Skeletal muscle tissue (tissue), 4 donors: ENCODE measurements around the gene CUL4A. TPM values are rescaled to one million over a fixed set of nuclear protein-coding genes. Genes with fewer than 3 reads are reported as not detected.
A peak's percentile ranks its signal among the peaks of the same experiment; 100 is the strongest.

Source experiments
- H3K27ac ChIP-seq: one replicate; pipeline ENCODE4 v1.7.0; 2013; ENCODE audit warnings: mild to moderate bottlenecking, low read depth, low read length, inconsistent platforms
- H3K27me3 ChIP-seq, 3 donors: one replicate each; pipeline ENCODE4 v1.7.0; 2013; ENCODE audit warnings: low read length in 3 of 3; ENCODE audit not compliant: control insufficient read depth in 3 of 3, insufficient read depth in 3 of 3
- H3K36me3 ChIP-seq, 3 donors: one replicate each; pipeline ENCODE4 v1.7.0; 2013; ENCODE audit warnings: low read length in 3 of 3; ENCODE audit not compliant: control insufficient read depth in 3 of 3, insufficient read depth in 3 of 3
- H3K4me1 ChIP-seq, 3 donors: one replicate each; pipeline ENCODE4 v1.7.0; 2013; ENCODE audit warnings: low read length in 3 of 3, mild to moderate bottlenecking in 3 of 3; ENCODE audit not compliant: control insufficient read depth in 3 of 3, insufficient read depth in 3 of 3
- H3K4me3 ChIP-seq, 3 donors: one replicate each; pipeline ENCODE4 v1.7.0; 2013; ENCODE audit warnings: low read length in 3 of 3
- H3K9ac ChIP-seq, 3 donors: one replicate each; pipeline ENCODE4 v1.7.0; 2013; ENCODE audit warnings: low read length in 3 of 3, mild to moderate bottlenecking in 3 of 3, moderate library complexity in 2 of 3, low read depth in 1 of 3
- H3K9me3 ChIP-seq, 3 donors: one replicate each; pipeline ENCODE4 v1.7.0; 2013; ENCODE audit warnings: low read length in 3 of 3; ENCODE audit not compliant: control insufficient read depth in 3 of 3
- total RNA-seq: library from RNA; depleted of rRNA; stranded (reverse); fragments of >200 nt; gene quantifications from one replicate; pipeline ENCODE4 v1.2.3, GENCODE V29; 2014
- donor health status: Osteomylitis.

CUL4A gene
- total RNA-seq, 1 donor from 2014 or later = 67.3 TPM

- Histone ChIP-seq H3K9me3 (no peaks in the 10 kb centered on the region), H3K36me3 (peaks cover 0 to 2% (median 0%) of the 10 kb centered on the region in 3 donors), H3K27ac (peak within 1 kb of the TSS; percentile 91), H3K4me3 (peak within 1 kb of the TSS; percentile 92 to 93 (median 93)), H3K4me1 (peaks cover 25 to 46% (median 35%) of the 10 kb centered on the region in 3 donors), H3K9ac (peak within 1 kb of the TSS; percentile 88 to 96 (median 91)), H3K27me3 (no peaks in the 10 kb centered on the region)
Observed at GRCh38 chr13:113296823-113297369, 87.5 kb downstream of the CUL4A start, which contains the start of gene LAMP1. Gene LAMP1, plus strand, starts transcription at chr13:113297239. Its CDS starts 196 bp downstream, at chr13:113297435.

- H3K4me1 ChIP-seq = peaks cover 22 to 40% (median 30%) of the 10 kb centered on the region in 3 donors
- H3K9ac ChIP-seq = peak overlapping the region; percentile 88 to 96 (median 90)
- peaks cover 0 to 2% (median 0%) of the 10 kb centered on the region in 3 donors for H3K36me3 ChIP-seq
- peak overlapping the region; percentile 92 to 93 (median 93) for H3K4me3 ChIP-seq
- peak overlapping the region; percentile 91 for H3K27ac ChIP-seq
- no peaks in the 10 kb centered on the region for H3K9me3 ChIP-seq
- H3K27me3 ChIP-seq = no peaks in the 10 kb centered on the region
Observed at GRCh38 chr13:113297370-113298042, 88.1 kb downstream of the CUL4A start.

DNA sequence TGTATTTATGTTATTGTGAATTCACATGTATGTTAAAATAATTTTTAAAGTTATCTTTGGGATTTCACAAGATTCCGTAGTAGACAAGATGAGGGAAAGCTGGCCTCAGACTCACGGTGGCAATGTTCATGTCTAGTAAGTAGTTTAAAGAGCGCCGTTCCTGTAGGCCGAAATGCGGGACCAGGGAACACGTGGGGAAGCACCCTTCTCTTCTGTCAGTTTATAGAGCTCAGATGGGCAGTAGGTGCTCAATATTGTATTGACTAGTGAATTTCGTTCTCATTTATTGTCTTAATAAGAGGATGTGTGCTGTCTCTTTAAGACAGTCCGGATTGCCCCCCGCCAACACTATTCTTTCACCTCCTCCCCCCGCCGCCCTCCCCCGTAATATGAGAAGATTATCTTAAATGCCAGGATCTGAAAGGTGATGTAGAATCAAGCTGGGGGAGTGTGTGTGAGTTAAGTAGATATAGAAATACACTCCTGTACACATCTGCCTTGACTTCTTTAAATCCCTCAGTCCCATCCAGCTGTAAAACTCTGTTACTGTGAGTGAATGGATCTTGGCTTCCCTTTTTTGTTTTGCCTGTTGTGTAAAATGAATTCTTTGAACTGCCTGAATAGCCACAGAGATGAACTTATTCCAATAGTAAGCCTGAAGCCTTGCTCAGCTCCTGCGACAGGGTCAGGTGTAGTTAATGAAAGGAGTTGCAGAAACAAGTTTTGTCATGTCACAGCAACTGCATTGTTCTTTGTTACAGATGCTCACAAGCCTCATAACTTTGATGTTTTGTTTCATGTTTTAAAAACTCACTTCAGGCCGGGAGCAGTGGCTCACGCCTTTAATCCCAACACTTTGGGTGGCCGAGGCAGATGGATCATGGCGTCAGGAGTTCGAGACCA lies 88.9 kb downstream of the CUL4A start:
- Histone ChIP-seq H3K9me3 (no peaks in the 10 kb centered on the region), H3K36me3 (peaks cover 0 to 2% (median 0%) of the 10 kb centered on the region in 3 donors), H3K27ac (peak overlapping the region; percentile 91), H3K27me3 (no peaks in the 10 kb centered on the region), H3K4me1 (peaks cover 25 to 41% (median 26%) of the 10 kb centered on the region in 3 donors), H3K9ac (peak overlapping the region; percentile 88 to 96 (median 90)), H3K4me3 (peak overlapping the region; percentile 92 to 93 (median 93))

- no peaks in the 10 kb centered on the region for H3K9me3 ChIP-seq
- H3K4me3 ChIP-seq = no peak overlapping the region
- H3K9ac ChIP-seq = peak overlapping the region in 1 of 3 donors; percentile 5
- peaks cover 0 to 2% (median 0%) of the 10 kb centered on the region in 3 donors for H3K36me3 ChIP-seq
- no peaks in the 10 kb centered on the region for H3K27me3 ChIP-seq
- peak overlapping the region; percentile 54 for H3K27ac ChIP-seq
- peaks cover 26 to 51% (median 28%) of the 10 kb centered on the region in 3 donors for H3K4me1 ChIP-seq
Observed at GRCh38 chr13:113299951-113300350, 90.5 kb downstream of the CUL4A start.

- no peak overlapping the region for H3K4me3 ChIP-seq
- H3K4me1 ChIP-seq = peaks cover 16 to 43% (median 30%) of the 10 kb centered on the region in 3 donors
- peaks cover 0 to 4% (median 2%) of the 10 kb centered on the region in 3 donors for H3K36me3 ChIP-seq
- H3K27me3 ChIP-seq = no peaks in the 10 kb centered on the region
- H3K9me3 ChIP-seq = no peaks in the 10 kb centered on the region
- H3K9ac ChIP-seq = peak overlapping the region in 1 of 3 donors; percentile 10
- H3K27ac ChIP-seq = no peak overlapping the region
Observed at GRCh38 chr13:113302986-113303385, 93.6 kb downstream of the CUL4A start.

DNA sequence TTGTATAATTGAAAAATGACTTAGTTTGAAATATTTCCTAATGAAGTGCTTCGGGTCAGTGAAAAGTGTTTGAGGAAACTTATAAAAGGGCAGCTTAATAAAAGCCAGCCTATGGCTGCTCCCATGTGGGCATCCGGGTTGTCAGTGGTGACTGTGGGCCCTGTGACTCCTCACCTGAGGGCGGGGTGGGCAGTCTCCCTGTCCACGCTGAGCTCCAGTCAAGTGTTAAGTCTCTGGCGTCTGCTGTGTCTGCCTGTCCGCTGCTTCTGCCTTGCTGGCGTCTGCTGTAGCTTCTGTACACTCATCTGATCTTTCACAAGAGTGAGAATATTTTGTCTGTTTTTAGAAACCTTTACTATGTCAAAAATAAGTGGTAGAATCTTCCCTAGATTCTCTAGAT lies 94.7 kb downstream of the CUL4A start:
- no peak overlapping the region for H3K4me3 ChIP-seq
- no peaks in the 10 kb centered on the region for H3K9me3 ChIP-seq
- H3K27me3 ChIP-seq = no peaks in the 10 kb centered on the region
- H3K36me3 ChIP-seq = peaks cover 0 to 4% (median 2%) of the 10 kb centered on the region in 3 donors
- H3K27ac ChIP-seq = no peak overlapping the region
- peak overlapping the region in 1 of 3 donors; percentile 43 for H3K9ac ChIP-seq
- peaks cover 9 to 37% (median 23%) of the 10 kb centered on the region in 3 donors for H3K4me1 ChIP-seq

- H3K4me3 ChIP-seq = peak overlapping the region in 1 of 3 donors; percentile 6
- H3K9ac ChIP-seq = peak overlapping the region in 1 of 3 donors; percentile 47
- peaks cover 5 to 9% (median 8%) of the 10 kb centered on the region in 3 donors for H3K36me3 ChIP-seq
- H3K27me3 ChIP-seq = no peaks in the 10 kb centered on the region
- H3K27ac ChIP-seq = peak overlapping the region; percentile 39
- H3K9me3 ChIP-seq = no peaks in the 10 kb centered on the region
- H3K4me1 ChIP-seq = peaks cover 5 to 31% (median 17%) of the 10 kb centered on the region in 3 donors
Observed at GRCh38 chr13:113305208-113305607, 95.8 kb downstream of the CUL4A start.

DNA sequence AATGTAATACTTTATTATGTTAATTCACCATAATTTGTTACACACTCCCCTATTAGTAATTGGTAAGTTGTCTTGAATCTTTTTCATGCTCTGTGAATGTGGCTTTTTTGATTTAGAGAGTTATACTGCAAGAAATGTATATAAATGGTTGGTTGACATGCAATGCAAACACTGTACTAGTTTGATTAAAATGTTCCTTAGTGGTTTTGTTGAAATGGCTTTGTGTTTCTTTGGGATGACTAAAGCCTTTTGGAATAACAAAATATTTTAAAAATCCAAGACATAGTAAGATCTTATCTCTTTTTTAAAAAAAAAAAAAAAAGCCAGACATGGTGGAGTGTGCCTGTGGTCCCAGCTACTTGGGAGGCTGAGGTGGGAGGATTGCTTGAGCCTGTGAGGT lies 98.1 kb downstream of the CUL4A start:
- Histone ChIP-seq H3K9me3 (no peaks in the 10 kb centered on the region), H3K36me3 (peaks cover 24 to 27% (median 25%) of the 10 kb centered on the region in 3 donors), H3K9ac (no peak overlapping the region), H3K27ac (no peak overlapping the region), H3K4me1 (peaks cover 4 to 30% (median 17%) of the 10 kb centered on the region in 3 donors), H3K4me3 (no peak overlapping the region), H3K27me3 (no peaks in the 10 kb centered on the region)

GRCh38 chr13:113309473-113309872 lies 100.1 kb downstream of the CUL4A start:
- H3K9me3 ChIP-seq = no peaks in the 10 kb centered on the region
- H3K27ac ChIP-seq = no peak overlapping the region
- H3K4me3 ChIP-seq = no peak overlapping the region
- H3K4me1 ChIP-seq = peaks cover 4 to 17% (median 9%) of the 10 kb centered on the region in 3 donors
- peaks cover 28 to 33% (median 30%) of the 10 kb centered on the region in 3 donors for H3K36me3 ChIP-seq
- no peak overlapping the region for H3K9ac ChIP-seq
- H3K27me3 ChIP-seq = no peaks in the 10 kb centered on the region
